ENCODE data around the gene MED22.

DNA sequence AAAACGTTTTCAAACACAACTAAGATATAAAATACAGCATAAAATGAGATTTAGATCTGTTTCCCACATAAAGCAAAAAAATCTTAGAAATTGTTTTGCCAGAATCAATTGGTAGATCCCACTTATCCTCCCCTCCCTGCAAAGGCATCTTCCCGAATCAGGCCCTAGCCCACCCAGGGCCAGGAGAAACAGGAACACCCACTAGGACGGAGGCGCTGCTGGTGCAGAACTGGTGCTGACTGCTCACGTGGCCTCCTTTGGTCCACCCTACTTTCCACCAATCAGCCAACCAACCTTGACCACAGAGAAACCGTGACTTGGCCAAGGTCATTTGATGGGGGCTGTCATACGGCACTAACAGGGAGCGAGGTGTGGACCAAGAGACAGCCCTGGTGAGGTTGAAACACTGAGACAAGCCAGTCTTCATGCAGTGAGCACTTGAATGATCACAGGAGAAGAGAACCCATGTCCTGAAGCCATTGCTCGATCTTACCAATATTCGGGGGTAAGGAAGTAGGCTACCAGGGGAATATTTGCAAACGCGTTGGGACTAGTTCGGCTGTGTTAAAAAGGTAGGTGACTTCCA is 13.7 kb upstream of the MED22 start:
- TF ChIP-seq, protein P1, sequence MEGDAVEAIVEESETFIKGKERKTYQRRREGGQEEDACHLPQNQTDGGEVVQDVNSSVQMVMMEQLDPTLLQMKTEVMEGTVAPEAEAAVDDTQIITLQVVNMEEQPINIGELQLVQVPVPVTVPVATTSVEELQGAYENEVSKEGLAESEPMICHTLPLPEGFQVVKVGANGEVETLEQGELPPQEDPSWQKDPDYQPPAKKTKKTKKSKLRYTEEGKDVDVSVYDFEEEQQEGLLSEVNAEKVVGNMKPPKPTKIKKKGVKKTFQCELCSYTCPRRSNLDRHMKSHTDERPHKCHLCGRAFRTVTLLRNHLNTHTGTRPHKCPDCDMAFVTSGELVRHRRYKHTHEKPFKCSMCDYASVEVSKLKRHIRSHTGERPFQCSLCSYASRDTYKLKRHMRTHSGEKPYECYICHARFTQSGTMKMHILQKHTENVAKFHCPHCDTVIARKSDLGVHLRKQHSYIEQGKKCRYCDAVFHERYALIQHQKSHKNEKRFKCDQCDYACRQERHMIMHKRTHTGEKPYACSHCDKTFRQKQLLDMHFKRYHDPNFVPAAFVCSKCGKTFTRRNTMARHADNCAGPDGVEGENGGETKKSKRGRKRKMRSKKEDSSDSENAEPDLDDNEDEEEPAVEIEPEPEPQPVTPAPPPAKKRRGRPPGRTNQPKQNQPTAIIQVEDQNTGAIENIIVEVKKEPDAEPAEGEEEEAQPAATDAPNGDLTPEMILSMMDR (IDR thresholded peaks at IDR 0.05) = no peak
- no peak for TF ChIP-seq ZFX (IDR thresholded peaks at IDR 0.05; ENCODE audit: borderline replicate concordance)

All from 22Rv1 (cell line).